RWPE1 (cell line): ENCODE data around the gene SPAG4.

Source experiments
- CTCF ChIA-PET: fragments of 350-600 bp; sonication (Branson Sonifier 250); formaldehyde crosslinking; extraction: SDS; loops from one replicate; lab custom pipeline; 2021; lab: Yijun Ruan, JAX
- POLR2A ChIA-PET: fragments of 400-600 bp; formaldehyde crosslinking; extraction: SDS; loops from one replicate; lab custom pipeline; 2020; ENCODE audit warnings: antibody characterized with exemption; ENCODE audit not compliant: low non-redundant PET; lab: Yijun Ruan, JAX
- DNase-seq: peaks from one replicate; pipeline ENCODE4 v3.0.0; 2012; ENCODE audit warnings: low spot score
- H3K27ac ChIP-seq: fragments of 450-650 bp; 2 replicates; pipeline ENCODE4 v1.5.1; 2017
- CTCF ChIP-seq: fragments of 450-650 bp; conservative IDR thresholded peaks from 2 replicates; pipeline ENCODE4 v1.5.1; 2017; ENCODE audit warnings: low read depth, mild to moderate bottlenecking

SPAG4 gene

GRCh38 chr20:35600993-35601973 lies 14.3 kb upstream of the SPAG4 start:
- H3K27ac ChIP-seq: no peak overlapping the region
- TF ChIP-seq CTCF: peak; percentile 75
- ChIA-PET POLR2A (no interaction called here), CTCF (interaction anchor here (0.5 to 1.2 kb wide), 7 partner anchors 12 to 811 kb away, joined by 3 to 4 read pairs (median 3); no protein-coding TSS in a partner anchor)
- DNase-seq: peak; percentile 88

GRCh38 chr20:35601990-35602389 lies 13.6 kb upstream of the SPAG4 start:
- CTCF ChIA-PET: interaction anchor here (0.8 kb wide), 1 partner anchor 12 kb away, joined by 3 read pairs; no protein-coding TSS in a partner anchor
- DNase-seq: no peak
- POLR2A ChIA-PET: no interaction called here
- no peak overlapping the region for H3K27ac ChIP-seq
- TF ChIP-seq CTCF: no peak

DNA sequence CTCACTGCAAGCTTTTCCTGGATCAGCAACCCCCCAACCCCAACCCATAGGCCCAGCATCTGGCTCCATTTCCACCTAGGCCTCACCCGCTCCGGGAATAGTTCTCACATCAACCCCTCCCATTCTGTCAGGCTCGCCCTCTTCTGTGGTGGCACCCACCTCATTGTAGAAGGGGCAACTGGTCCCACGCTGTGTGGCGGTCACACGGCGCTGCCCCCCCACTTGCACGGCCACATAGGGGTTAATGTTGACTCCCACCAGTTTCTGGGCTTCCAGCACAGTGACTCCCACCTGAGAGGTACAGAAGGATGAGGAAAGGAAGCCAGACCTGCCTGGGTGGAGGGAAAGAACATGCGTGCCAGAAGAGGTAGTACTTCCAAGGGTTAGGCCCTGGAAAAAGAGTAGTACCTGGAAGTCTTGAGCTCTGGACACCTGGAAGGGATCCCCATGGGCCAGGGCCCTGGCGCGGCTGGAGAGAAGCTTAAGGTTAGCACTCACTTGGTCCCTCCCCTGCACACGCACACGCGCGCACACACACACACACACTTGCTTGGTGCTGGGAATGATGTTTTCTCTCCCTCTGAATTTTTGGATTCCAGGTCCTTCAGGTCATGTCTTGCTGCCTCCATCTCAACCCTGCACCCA lies 12.7 kb upstream of the SPAG4 start:
- no peak for DNase-seq
- ChIA-PET POLR2A (no interaction called here), CTCF (interaction anchor here (0.6 to 0.8 kb wide), 5 partner anchors 13 to 156 kb away, joined by 3 to 4 read pairs (median 3); no protein-coding TSS in a partner anchor)
- no peak overlapping the region for H3K27ac ChIP-seq
- TF ChIP-seq CTCF: no peak

DNA sequence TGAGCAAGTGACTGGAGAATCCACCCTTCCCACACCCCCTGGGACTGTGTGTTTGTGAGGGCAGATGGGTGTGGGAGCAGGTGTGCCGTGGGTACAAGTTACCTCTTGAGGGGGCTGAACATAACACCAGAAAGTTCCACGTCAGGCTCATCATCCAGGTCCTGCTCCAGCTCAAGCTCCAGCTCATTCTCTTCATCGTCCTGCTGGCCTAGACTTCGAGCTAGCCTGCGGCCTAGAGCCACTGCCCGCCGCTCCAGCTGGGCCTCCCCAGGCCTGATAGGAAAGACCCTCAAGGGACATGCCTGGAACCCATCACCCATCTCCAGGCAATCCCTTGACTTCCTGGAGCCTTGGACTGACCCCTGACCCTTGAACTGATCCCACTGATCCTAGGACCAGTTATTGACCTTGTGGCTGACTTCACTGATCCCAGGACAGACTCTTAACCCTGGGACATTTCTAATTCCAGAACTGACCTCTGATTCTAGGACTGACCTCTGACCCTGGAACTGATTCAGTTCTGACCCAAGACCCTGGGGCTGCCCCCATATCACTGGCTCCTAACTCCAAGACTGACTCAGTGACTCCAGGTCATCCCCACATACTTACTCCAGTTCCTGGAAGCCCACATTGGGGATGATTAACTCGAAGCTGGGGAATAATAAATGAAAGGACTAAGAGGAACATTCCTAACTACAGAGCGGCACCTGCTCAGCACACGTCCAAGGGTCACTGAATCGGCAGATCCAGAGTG lies 11.8 kb upstream of the SPAG4 start:
- no peak for TF ChIP-seq CTCF
- CTCF ChIA-PET: interaction anchor here (0.6 to 1.3 kb wide), 6 partner anchors 9 to 98 kb away, joined by 3 to 7 read pairs (median 3); no protein-coding TSS in a partner anchor
- POLR2A ChIA-PET: no interaction called here
- no peak for DNase-seq
- H3K27ac ChIP-seq: no peak overlapping the region

DNA sequence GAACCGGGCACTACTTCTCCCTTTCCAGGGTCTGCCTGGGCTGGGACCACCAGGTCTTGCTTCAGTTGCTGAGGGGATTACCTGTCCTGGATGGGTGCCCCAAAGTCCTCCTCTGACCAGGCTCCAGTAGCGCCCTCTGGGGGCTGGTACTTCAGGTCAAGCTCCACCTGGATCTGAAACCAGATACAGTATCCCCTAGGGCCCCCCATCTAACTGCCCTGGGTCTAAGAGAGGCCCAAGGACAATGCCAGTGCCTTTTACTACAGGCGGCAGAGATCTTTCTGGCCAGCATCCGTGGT lies 11.2 kb upstream of the SPAG4 start:
- TF ChIP-seq CTCF: no peak; the same call in 1 of the 2 replicates
- ChIA-PET CTCF (interaction anchor here (0.6 to 1.8 kb wide), 6 partner anchors 9 to 141 kb away, joined by 3 to 7 read pairs (median 4); partner anchors contain the start of gene SPAG4), POLR2A (no interaction called here)
- H3K27ac ChIP-seq: no peak overlapping the region
- DNase-seq: no peak
